Activated CD8-positive, alpha-beta T cell treated with anti-CD3 and anti-CD28 coated beads for 36 hours (primary cell): ENCODE measurements around the gene BMP7. TPM values are rescaled to one million over a fixed set of nuclear protein-coding genes. Genes with fewer than 3 reads are reported as not detected.

Experiments
- ATAC-seq: fragments of 200-7000 bp; cut with Tn5 transposase; one replicate; pipeline ENCODE4 v1.10.0; 2021; ENCODE audit warnings: mild to moderate bottlenecking, moderate library complexity
- CTCF ChIA-PET: fragments of 350-600 bp; sonication (Branson Sonifier 250); formaldehyde crosslinking; loops from one replicate; lab custom pipeline; 2021; ENCODE audit warnings: antibody characterized with exemption; lab: Charles Lee
- POLR2A ChIA-PET: fragments of 350-600 bp; sonication (Branson Sonifier 250); formaldehyde crosslinking; loops from one replicate; lab custom pipeline; 2021; ENCODE audit warnings: antibody characterized with exemption; lab: Charles Lee
- DNase-seq: peaks from one replicate; pipeline ENCODE4 v3.0.0-alpha.2; 2020
- H3K27ac Mint-ChIP-seq: one replicate; pipeline ENCODE4 v1.8.0; 2021; ENCODE audit warnings: mild to moderate bottlenecking, mixed read lengths
- H3K27me3 Mint-ChIP-seq: one replicate; pipeline ENCODE4 v1.8.0; 2021; ENCODE audit warnings: mixed read lengths
- H3K36me3 Mint-ChIP-seq: one replicate; pipeline ENCODE4 v1.8.0; 2021; ENCODE audit warnings: low read depth, mixed read lengths
- H3K4me1 Mint-ChIP-seq: one replicate; pipeline ENCODE4 v1.8.0; 2021; ENCODE audit warnings: low read depth, mixed read lengths
- H3K4me3 Mint-ChIP-seq: one replicate; pipeline ENCODE4 v1.8.0; 2021; ENCODE audit warnings: mild to moderate bottlenecking, moderate library complexity, mixed read lengths
- H3K9me3 Mint-ChIP-seq: one replicate; pipeline ENCODE4 v1.8.0; 2021; ENCODE audit warnings: mixed read lengths
- intact Hi-C: fragments of 100-400 bp; cut with micrococcal nuclease; formaldehyde crosslinking; loops from one replicate; pipeline ENCODE4 v1.10.0; 2022
- total RNA-seq, 2 experiments: library from RNA; stranded (reverse); gene quantifications; one replicate each; pipeline ENCODE4 v1.2.3, GENCODE V29; 2021
- TF ChIP-seq, protein P1 (sequence below): fragments of 200-600 bp; IDR thresholded peaks from one replicate; pipeline ENCODE4 v1.8.0; 2022; ENCODE audit warnings: antibody characterized with exemption, mild to moderate bottlenecking

BMP7 gene
- total RNA-seq, 2 experiments from 2014 or later = not detected

DNA sequence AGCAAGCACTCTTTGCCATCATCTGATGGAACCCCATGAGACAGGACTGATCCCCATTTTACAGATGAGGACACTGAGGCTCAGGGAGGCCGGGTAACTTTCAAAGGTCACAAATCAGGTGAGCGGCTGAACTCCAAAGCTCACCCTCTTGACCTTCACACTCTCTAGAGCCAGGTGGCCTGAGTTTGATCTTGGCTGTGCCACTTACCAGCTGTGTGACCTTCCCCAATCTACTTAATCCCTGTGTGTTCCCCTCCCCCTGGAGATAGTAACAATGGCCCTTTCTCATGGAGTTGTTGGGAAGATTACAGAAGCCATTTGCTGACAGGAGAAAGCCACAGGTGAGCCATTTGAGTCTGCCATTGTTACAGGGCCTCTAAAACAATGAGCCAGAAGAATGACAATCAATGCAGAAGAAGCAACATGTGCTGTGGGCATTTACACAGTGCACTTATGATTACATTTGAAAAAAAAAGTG lies 34.5 kb downstream of the BMP7 start:
- intact Hi-C loops = no loop called here
- POLR2A ChIA-PET = no interaction called here
- no peak for ATAC-seq
- H3K27me3 Mint-ChIP-seq = peaks cover 22% of the 10 kb centered on the region
- TF ChIP-seq, protein P1, sequence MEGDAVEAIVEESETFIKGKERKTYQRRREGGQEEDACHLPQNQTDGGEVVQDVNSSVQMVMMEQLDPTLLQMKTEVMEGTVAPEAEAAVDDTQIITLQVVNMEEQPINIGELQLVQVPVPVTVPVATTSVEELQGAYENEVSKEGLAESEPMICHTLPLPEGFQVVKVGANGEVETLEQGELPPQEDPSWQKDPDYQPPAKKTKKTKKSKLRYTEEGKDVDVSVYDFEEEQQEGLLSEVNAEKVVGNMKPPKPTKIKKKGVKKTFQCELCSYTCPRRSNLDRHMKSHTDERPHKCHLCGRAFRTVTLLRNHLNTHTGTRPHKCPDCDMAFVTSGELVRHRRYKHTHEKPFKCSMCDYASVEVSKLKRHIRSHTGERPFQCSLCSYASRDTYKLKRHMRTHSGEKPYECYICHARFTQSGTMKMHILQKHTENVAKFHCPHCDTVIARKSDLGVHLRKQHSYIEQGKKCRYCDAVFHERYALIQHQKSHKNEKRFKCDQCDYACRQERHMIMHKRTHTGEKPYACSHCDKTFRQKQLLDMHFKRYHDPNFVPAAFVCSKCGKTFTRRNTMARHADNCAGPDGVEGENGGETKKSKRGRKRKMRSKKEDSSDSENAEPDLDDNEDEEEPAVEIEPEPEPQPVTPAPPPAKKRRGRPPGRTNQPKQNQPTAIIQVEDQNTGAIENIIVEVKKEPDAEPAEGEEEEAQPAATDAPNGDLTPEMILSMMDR = no peak
- no peak overlapping the region for H3K27ac Mint-ChIP-seq
- CTCF ChIA-PET = no interaction called here
- H3K36me3 Mint-ChIP-seq = no peaks in the 10 kb centered on the region
- no peak for DNase-seq
- H3K4me1 Mint-ChIP-seq = no peaks in the 10 kb centered on the region
- no peaks in the 10 kb centered on the region for H3K9me3 Mint-ChIP-seq
- H3K4me3 Mint-ChIP-seq = no peak overlapping the region

DNA sequence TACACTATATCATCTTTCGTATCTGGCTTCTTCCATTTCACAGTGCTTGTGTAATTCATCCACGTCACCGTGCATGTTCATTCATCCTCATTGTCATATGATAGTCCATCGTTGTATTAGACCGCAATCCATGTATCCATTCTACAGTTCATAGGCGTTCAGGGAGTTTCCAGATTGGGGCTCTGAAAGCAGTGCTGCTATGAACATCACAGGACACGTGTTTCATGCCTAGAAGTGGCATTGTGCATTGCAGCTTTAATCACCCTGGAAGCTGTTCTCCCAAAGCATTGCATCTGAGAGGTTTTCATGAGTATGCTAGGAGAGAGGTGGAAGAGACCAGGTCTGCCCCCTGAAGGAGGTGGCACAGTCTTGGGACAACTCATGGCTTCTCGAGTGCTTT lies 35.3 kb downstream of the BMP7 start:
- Mint-ChIP-seq H3K27me3 (peaks cover 19% of the 10 kb centered on the region), H3K27ac (no peak overlapping the region), H3K4me3 (no peak overlapping the region), H3K9me3 (no peaks in the 10 kb centered on the region), H3K4me1 (no peaks in the 10 kb centered on the region), H3K36me3 (no peaks in the 10 kb centered on the region)
- TF ChIP-seq, protein P1 = no peak
- intact Hi-C loops = no loop called here
- ATAC-seq = no peak
- POLR2A ChIA-PET = no interaction called here
- CTCF ChIA-PET = no interaction called here
- DNase-seq = no peak

DNA sequence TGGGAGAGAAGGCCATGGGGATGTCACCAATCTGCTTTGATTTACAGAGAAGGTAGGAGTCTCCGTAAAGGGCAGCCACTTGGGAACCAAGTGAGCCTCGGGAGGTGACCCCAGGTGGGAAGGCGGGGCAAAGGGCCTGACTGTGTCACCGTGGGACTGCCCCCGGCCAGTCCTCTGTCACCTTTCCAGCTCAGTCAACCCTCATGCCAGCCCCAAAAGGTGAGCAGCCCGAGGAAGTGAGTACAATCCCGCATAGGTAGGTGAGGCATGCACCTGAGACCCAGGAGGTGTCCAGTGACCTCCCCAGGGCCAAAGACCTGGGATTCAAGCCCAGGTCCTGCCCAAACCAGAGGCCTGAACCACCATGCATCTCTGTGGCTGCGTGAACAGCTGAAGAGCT lies 36.2 kb downstream of the BMP7 start:
- TF ChIP-seq, protein P1 = no peak
- peaks cover 9% of the 10 kb centered on the region for H3K27me3 Mint-ChIP-seq
- intact Hi-C loops = no loop called here

DNA sequence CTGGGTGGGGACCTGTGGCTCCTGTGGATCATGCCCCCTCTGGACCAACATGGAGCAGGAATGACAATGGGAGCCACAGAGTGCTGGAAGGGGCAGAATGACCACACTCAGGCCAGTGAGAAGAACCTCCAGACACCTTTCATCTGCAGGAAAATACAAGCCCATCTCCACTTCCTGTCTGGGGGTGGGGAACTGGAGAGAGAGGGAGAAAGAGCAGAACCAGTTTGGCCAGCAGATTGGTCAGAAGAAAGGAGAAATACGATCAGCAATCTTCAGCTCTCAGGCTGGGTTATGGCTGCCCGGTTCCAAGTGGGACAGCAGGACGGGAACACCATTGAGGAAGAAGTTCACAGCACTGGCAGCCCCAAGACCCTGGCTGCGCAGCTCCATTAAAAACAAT lies 37.0 kb downstream of the BMP7 start:
- CTCF ChIA-PET = no interaction called here
- POLR2A ChIA-PET = no interaction called here
- Mint-ChIP-seq H3K36me3 (no peaks in the 10 kb centered on the region), H3K9me3 (no peaks in the 10 kb centered on the region), H3K27ac (no peak overlapping the region), H3K27me3 (peaks cover 2% of the 10 kb centered on the region), H3K4me3 (no peak overlapping the region), H3K4me1 (no peaks in the 10 kb centered on the region)
- TF ChIP-seq, protein P1 = no peak
- ATAC-seq (no peak), DNase-seq (no peak)
- intact Hi-C loops = no loop called here

More for the DNA sequence above, 36.2 kb downstream of the BMP7 start:
- no peak for ATAC-seq
- Mint-ChIP-seq H3K4me1 (no peaks in the 10 kb centered on the region), H3K36me3 (no peaks in the 10 kb centered on the region), H3K9me3 (no peaks in the 10 kb centered on the region), H3K4me3 (no peak overlapping the region), H3K27ac (no peak overlapping the region)
- CTCF ChIA-PET = no interaction called here
- POLR2A ChIA-PET = no interaction called here
- no peak for DNase-seq

DNA sequence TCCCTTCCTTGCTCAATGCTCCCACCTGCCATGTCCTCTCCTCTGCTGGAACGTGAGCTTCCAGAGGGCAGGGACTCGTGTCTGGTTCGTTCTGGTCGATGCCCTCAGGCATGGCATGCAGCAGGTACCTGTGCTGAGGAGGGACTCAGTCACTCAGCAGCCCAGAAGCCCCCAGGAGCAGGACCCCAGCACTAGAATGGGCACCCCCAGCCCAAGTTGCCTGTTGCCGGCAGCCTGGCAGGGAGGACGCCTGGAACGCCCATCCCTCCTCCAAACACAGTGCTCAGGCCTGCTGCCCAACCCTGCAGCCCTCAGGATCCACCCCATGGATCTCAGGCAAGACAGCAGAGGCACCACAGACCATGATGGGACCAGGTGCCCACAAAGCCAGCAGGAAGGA lies 40.6 kb downstream of the BMP7 start:
- no peak for DNase-seq
- Mint-ChIP-seq H3K9me3 (no peaks in the 10 kb centered on the region), H3K4me1 (no peaks in the 10 kb centered on the region), H3K36me3 (no peaks in the 10 kb centered on the region), H3K27me3 (peaks cover 4% of the 10 kb centered on the region), H3K4me3 (no peak overlapping the region), H3K27ac (no peak overlapping the region)
- intact Hi-C loops = no loop called here
- no peak for ATAC-seq
- ChIA-PET CTCF (no interaction called here), POLR2A (no interaction called here)
- TF ChIP-seq, protein P1 = no peak
